OCI-LY7 (cell line): ENCODE data around the gene GZF1. TPM values are rescaled to one million over a fixed set of nuclear protein-coding genes. Genes with fewer than 3 reads are reported as not detected.

Experiments used
- BruUV-seq: library from RNA; stranded (reverse); fragments of 400-500 nt; replicated peaks from 2 replicates; lab custom pipeline; 2021; lab: Mats Ljungman, UMichigan
- CTCF ChIA-PET: fragments of 300-600 bp; sonication (Branson Sonifier 250); formaldehyde crosslinking; loops from one replicate; lab custom pipeline; 2022; ENCODE audit warnings: antibody characterized with exemption; ENCODE audit not compliant: unreplicated experiment; lab: Charles Lee
- POLR2A ChIA-PET: fragments of 300-600 bp; sonication (Branson Sonifier 250); formaldehyde crosslinking; loops from one replicate; lab custom pipeline; 2022; ENCODE audit warnings: antibody characterized with exemption; lab: Charles Lee
- DNase-seq: peaks from one replicate; pipeline ENCODE4 v3.0.0-alpha.2; 2015; ENCODE audit warnings: low spot score
- H2AFZ ChIP-seq: fragments of 200-600 bp; sonication (generic), shearing (Covaris generic); 2 replicates; pipeline ENCODE4 v1.6.1; 2014; ENCODE audit warnings: mild to moderate bottlenecking, antibody characterized with exemption, low read length, moderate library complexity
- H3K27ac ChIP-seq: fragments of 200-600 bp; sonication (generic); 2 replicates; pipeline ENCODE4 v1.5.1; 2014; ENCODE audit warnings: mixed run types, low read depth, mild to moderate bottlenecking, moderate library complexity, low read length, inconsistent platforms; ENCODE audit not compliant: poor library complexity, severe bottlenecking
- H3K36me3 ChIP-seq: fragments of 200-600 bp; sonication (generic); 2 replicates; pipeline ENCODE4 v1.6.1; 2014; ENCODE audit warnings: mild to moderate bottlenecking, antibody characterized with exemption, low read length, moderate library complexity, mixed read lengths; ENCODE audit not compliant: insufficient read depth
- H3K4me1 ChIP-seq: fragments of 200-600 bp; sonication (generic); 2 replicates; pipeline ENCODE4 v1.5.1; 2014; ENCODE audit warnings: mild to moderate bottlenecking, low read length; ENCODE audit not compliant: insufficient read depth, poor library complexity, severe bottlenecking
- H3K4me2 ChIP-seq: fragments of 200-600 bp; sonication (generic); 2 replicates; pipeline ENCODE4 v1.6.1; 2014; ENCODE audit warnings: mild to moderate bottlenecking, low read length
- H3K4me3 ChIP-seq: fragments of 200-600 bp; sonication (generic); 2 replicates; pipeline ENCODE4 v1.5.1; 2014; ENCODE audit warnings: mild to moderate bottlenecking, low read depth, low read length; ENCODE audit not compliant: poor library complexity, severe bottlenecking
- H3K79me2 ChIP-seq: fragments of 200-600 bp; sonication (generic); 2 replicates; pipeline ENCODE4 v1.6.1; 2016; ENCODE audit warnings: low read depth, mild to moderate bottlenecking, low read length, moderate library complexity, mixed read lengths; ENCODE audit not compliant: insufficient read depth
- H3K9me2 ChIP-seq: fragments of 200-600 bp; sonication (generic); 2 replicates; pipeline ENCODE4 v1.6.1; 2016; ENCODE audit warnings: mild to moderate bottlenecking, low read length, mixed read lengths; ENCODE audit not compliant: insufficient read depth
- H3K9me3 ChIP-seq: fragments of 200-600 bp; sonication (generic); 2 replicates; pipeline ENCODE4 v1.6.1; 2014; ENCODE audit warnings: mild to moderate bottlenecking, mixed run types, low read length, mixed read lengths
- H4K20me1 ChIP-seq: fragments of 200-600 bp; sonication (generic); 2 replicates; pipeline ENCODE4 v1.6.1; 2014; ENCODE audit warnings: mild to moderate bottlenecking, antibody characterized with exemption, low read length, moderate library complexity, mixed read lengths; ENCODE audit not compliant: insufficient read depth
- EZH2phosphoT487 ChIP-seq: fragments of 200-600 bp; sonication (generic); IDR thresholded peaks from 2 replicates; pipeline ENCODE4 v1.6.1; 2018; ENCODE audit warnings: low read depth, borderline replicate concordance, mild to moderate bottlenecking, mixed run types, antibody characterized with exemption, low read length, moderate library complexity, mixed read lengths
- intact Hi-C: fragments of 100-400 bp; cut with micrococcal nuclease; formaldehyde crosslinking; loops from one replicate; pipeline ENCODE4 v1.10.0; 2022; ENCODE audit not compliant: unreplicated experiment
- total RNA-seq, 2 experiments: library from RNA; depleted of rRNA in 1 of 2; stranded (reverse); fragments of >200 nt in 1 of 2; shearing (Covaris generic) in 1 of 2; gene quantifications; 2 replicates each; pipeline ENCODE4 v1.2.3, GENCODE V29; 2014 to 2022
- TF ChIP-seq, protein P1 (sequence below): fragments of 200-600 bp; sonication (generic); conservative IDR thresholded peaks from 2 replicates; pipeline ENCODE4 v1.5.1; 2014; ENCODE audit warnings: mild to moderate bottlenecking, antibody characterized with exemption, low read length, moderate library complexity, mixed read lengths

Gene GZF1
- total RNA-seq, 2 experiments from 2014 or later, result 17.1 to 17.7 TPM

DNA sequence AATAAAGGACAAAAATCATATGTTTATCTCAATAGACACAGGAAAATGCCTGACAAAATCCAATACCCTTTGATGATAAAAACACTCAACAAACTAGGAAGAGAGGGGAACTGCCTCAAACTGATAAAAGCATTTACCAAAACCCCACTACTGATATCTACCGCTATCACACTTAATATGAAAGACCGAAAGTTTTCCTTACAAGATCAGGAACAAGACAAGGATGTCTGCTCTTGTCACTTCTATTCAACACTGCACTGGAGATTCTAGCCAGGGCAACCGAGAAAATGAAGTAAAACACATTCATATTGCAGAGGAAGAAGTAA lies 25.1 kb downstream of the GZF1 start:
- H4K20me1 ChIP-seq, result no peaks in the 10 kb centered on the region; the same call in 1 of the 2 replicates
- BruUV-seq, result no TSS peak
- H2AFZ ChIP-seq, result no peak overlapping the region
- no peak for TF ChIP-seq EZH2phosphoT487
- TF ChIP-seq, protein P1, sequence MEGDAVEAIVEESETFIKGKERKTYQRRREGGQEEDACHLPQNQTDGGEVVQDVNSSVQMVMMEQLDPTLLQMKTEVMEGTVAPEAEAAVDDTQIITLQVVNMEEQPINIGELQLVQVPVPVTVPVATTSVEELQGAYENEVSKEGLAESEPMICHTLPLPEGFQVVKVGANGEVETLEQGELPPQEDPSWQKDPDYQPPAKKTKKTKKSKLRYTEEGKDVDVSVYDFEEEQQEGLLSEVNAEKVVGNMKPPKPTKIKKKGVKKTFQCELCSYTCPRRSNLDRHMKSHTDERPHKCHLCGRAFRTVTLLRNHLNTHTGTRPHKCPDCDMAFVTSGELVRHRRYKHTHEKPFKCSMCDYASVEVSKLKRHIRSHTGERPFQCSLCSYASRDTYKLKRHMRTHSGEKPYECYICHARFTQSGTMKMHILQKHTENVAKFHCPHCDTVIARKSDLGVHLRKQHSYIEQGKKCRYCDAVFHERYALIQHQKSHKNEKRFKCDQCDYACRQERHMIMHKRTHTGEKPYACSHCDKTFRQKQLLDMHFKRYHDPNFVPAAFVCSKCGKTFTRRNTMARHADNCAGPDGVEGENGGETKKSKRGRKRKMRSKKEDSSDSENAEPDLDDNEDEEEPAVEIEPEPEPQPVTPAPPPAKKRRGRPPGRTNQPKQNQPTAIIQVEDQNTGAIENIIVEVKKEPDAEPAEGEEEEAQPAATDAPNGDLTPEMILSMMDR, result no peak
- ChIA-PET POLR2A (interaction anchor here (0.7 kb wide), 1 partner anchor 15 kb away, joined by 3 read pairs; no protein-coding TSS in a partner anchor), CTCF (no interaction called here)
- no peak overlapping the region for H3K4me3 ChIP-seq
- 0 out of 2 replicates have a peak, but pooled peaks cover 27% of the 10 kb centered on the region for H3K9me3 ChIP-seq
- peaks cover 82% of the 10 kb centered on the region for H3K36me3 ChIP-seq
- H3K27ac ChIP-seq, result no peak overlapping the region
- no peak overlapping the region for H3K4me2 ChIP-seq
- peaks cover 23% of the 10 kb centered on the region for H3K4me1 ChIP-seq
- DNase-seq, result no peak
- no peaks in the 10 kb centered on the region for H3K9me2 ChIP-seq
- no peaks in the 10 kb centered on the region for H3K79me2 ChIP-seq
- intact Hi-C loops, result loop anchor here (2.0 kb wide), 1 partner anchor 14 kb away; no protein-coding TSS in a partner anchor

DNA sequence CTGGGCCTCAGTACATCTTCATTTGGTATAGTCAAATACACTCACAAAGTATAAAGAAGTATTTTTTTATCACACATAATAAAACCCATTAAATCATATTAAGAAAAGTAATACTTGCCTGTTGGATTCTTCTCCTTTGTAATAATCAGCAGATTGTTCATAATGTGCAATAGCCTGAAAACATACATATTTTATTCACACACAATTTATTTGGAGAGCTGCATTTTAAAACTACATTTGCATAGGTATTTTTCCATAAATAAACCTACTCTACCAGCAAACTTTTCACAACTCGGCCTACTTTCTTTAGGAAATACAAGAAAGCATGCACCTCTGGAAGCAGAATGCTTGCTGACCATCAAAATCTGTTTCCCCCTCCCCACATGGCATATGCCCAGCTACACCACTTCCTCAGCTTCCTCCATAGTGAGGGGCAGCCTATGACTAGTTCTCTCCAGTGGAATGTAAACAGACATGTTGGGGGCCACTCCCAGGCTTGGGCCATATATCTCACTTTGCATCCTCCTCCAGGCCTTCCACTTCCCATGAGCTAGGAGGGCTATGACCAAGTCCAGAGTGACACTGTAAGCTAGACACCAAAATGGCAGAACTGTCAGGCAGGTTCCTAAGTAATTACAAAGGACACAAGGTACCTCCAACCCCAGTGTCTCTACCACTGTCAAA lies 28.3 kb downstream of the GZF1 start:
- Histone ChIP-seq H4K20me1 (no peaks in the 10 kb centered on the region; the same call in 1 of the 2 replicates), H3K4me2 (no peak overlapping the region), H3K4me3 (no peak overlapping the region), H3K4me1 (peaks cover 32% of the 10 kb centered on the region), H3K27ac (no peak overlapping the region), H2AFZ (no peak overlapping the region), H3K9me3 (0 out of 2 replicates have a peak, but pooled peaks cover 7% of the 10 kb centered on the region), H3K9me2 (no peaks in the 10 kb centered on the region), H3K79me2 (no peaks in the 10 kb centered on the region), H3K36me3 (peaks cover 82% of the 10 kb centered on the region)
- intact Hi-C loops, result no loop called here
- ChIA-PET CTCF (interaction anchor here (0.6 to 1.0 kb wide), 2 partner anchors 29 to 40 kb away, joined by 3 to 10 read pairs; no protein-coding TSS in a partner anchor), POLR2A (interaction anchor here (1.1 to 2.2 kb wide), 3 partner anchors 15 to 41 kb away, joined by 4 to 8 read pairs (median 5); no protein-coding TSS in a partner anchor)
- BruUV-seq, result no TSS peak
- no peak for DNase-seq
- TF ChIP-seq EZH2phosphoT487, result no peak
- TF ChIP-seq, protein P1, result no peak
